Activated CD4-positive, alpha-beta memory T cell treated with anti-CD3 and anti-CD28 coated beads, Interleukin-2, amount 10 ng/mL, durations not matched to agents 7 days and 5 days (primary cell): ENCODE results near the gene AIFM3. TPM values are rescaled to one million over a fixed set of nuclear protein-coding genes. Genes with fewer than 3 reads are reported as not detected.

Source experiments
- CTCF ChIA-PET: fragments of 350-600 bp; sonication (Branson Sonifier 250); formaldehyde crosslinking; loops from one replicate; lab custom pipeline; 2021; ENCODE audit warnings: antibody characterized with exemption, inconsistent platforms; lab: Charles Lee
- POLR2A ChIA-PET: fragments of 350-600 bp; sonication (Branson Sonifier 250); formaldehyde crosslinking; loops from one replicate; lab custom pipeline; 2021; ENCODE audit warnings: antibody characterized with exemption; lab: Charles Lee
- DNase-seq: peaks from one replicate; pipeline ENCODE4 v3.0.0-alpha.2; 2020
- H3K27ac Mint-ChIP-seq: one replicate; pipeline ENCODE4 v1.8.0; 2021; ENCODE audit warnings: mild to moderate bottlenecking, mixed read lengths
- H3K27me3 Mint-ChIP-seq: one replicate; pipeline ENCODE4 v1.8.0; 2021; ENCODE audit warnings: mixed read lengths
- H3K36me3 Mint-ChIP-seq: one replicate; pipeline ENCODE4 v1.8.0; 2021; ENCODE audit warnings: low read depth, mixed read lengths
- H3K4me1 Mint-ChIP-seq: one replicate; pipeline ENCODE4 v1.8.0; 2021; ENCODE audit warnings: mixed read lengths
- H3K4me3 Mint-ChIP-seq: one replicate; pipeline ENCODE4 v1.8.0; 2021; ENCODE audit warnings: mild to moderate bottlenecking, mixed read lengths
- H3K9me3 Mint-ChIP-seq: one replicate; pipeline ENCODE4 v1.8.0; 2021; ENCODE audit warnings: mixed read lengths
- total RNA-seq, 2 experiments: library from RNA; stranded (reverse); gene quantifications; one replicate each; pipeline ENCODE4 v1.2.3, GENCODE V29; 2021

Gene AIFM3
- total RNA-seq, 2 experiments from 2014 or later, result 0.23 to 0.58 TPM

- CTCF ChIA-PET, result no interaction called here
Observed at GRCh38 chr22:21015466-21016006, 48.5 kb downstream of the AIFM3 start.

GRCh38 chr22:21016644-21017420 is 49.8 kb downstream of the AIFM3 start:
- POLR2A ChIA-PET, result no interaction called here
- H3K4me3 Mint-ChIP-seq, result no peak overlapping the region
- no peak overlapping the region for H3K27ac Mint-ChIP-seq
- peaks cover 15% of the 10 kb centered on the region for H3K4me1 Mint-ChIP-seq
- CTCF ChIA-PET, result interaction anchor here (0.7 kb wide), 1 partner anchor 54 kb away, joined by 3 read pairs; no protein-coding TSS in a partner anchor
- H3K36me3 Mint-ChIP-seq, result no peaks in the 10 kb centered on the region
- H3K9me3 Mint-ChIP-seq, result no peaks in the 10 kb centered on the region
- peaks cover 5% of the 10 kb centered on the region for H3K27me3 Mint-ChIP-seq
- no peak for DNase-seq

More at GRCh38 chr22:21015466-21016006, 48.5 kb downstream of the AIFM3 start:
- H3K4me3 Mint-ChIP-seq, result no peak overlapping the region
- H3K27ac Mint-ChIP-seq, result no peak overlapping the region
- no peaks in the 10 kb centered on the region for H3K36me3 Mint-ChIP-seq
- POLR2A ChIA-PET, result interaction anchor here (1.2 to 2.1 kb wide), 2 partner anchors 14 to 33 kb away, joined by 5 to 8 read pairs; partner anchors contain the start of genes LZTR1 and THAP7
- peaks cover 5% of the 10 kb centered on the region for H3K27me3 Mint-ChIP-seq
- DNase-seq, result no peak
- no peaks in the 10 kb centered on the region for H3K9me3 Mint-ChIP-seq
- H3K4me1 Mint-ChIP-seq, result peaks cover 15% of the 10 kb centered on the region

- Mint-ChIP-seq H3K4me3 (no peak overlapping the region), H3K4me1 (peaks cover 15% of the 10 kb centered on the region)
Observed at GRCh38 chr22:21018314-21018713, 51.3 kb downstream of the AIFM3 start.

GRCh38 chr22:21020802-21021429 is 53.9 kb downstream of the AIFM3 start:
- Mint-ChIP-seq H3K36me3 (no peaks in the 10 kb centered on the region), H3K4me1 (peaks cover 12% of the 10 kb centered on the region), H3K9me3 (no peaks in the 10 kb centered on the region), H3K27me3 (peaks cover 5% of the 10 kb centered on the region), H3K4me3 (no peak overlapping the region), H3K27ac (no peak overlapping the region)
- ChIA-PET CTCF (interaction anchor here (0.6 to 1.3 kb wide), 6 partner anchors 14 to 268 kb away, joined by 3 to 5 read pairs (median 4); no protein-coding TSS in a partner anchor), POLR2A (interaction anchor here (0.9 to 1.2 kb wide), 2 partner anchors 11 to 18 kb away, joined by 3 to 6 read pairs; partner anchors contain the start of gene THAP7)
- no peak for DNase-seq

More at GRCh38 chr22:21018314-21018713, 51.3 kb downstream of the AIFM3 start:
- Mint-ChIP-seq H3K36me3 (no peaks in the 10 kb centered on the region), H3K27ac (no peak overlapping the region), H3K9me3 (no peaks in the 10 kb centered on the region), H3K27me3 (peaks cover 5% of the 10 kb centered on the region)
- DNase-seq, result no peak
- ChIA-PET POLR2A (interaction anchor here (1.9 kb wide), 1 partner anchor 16 kb away, joined by 5 read pairs; the partner anchor contains the start of gene THAP7), CTCF (no interaction called here)

GRCh38 chr22:21022507-21022906 is 55.5 kb downstream of the AIFM3 start:
- H3K27me3 Mint-ChIP-seq, result no peaks in the 10 kb centered on the region
- H3K4me3 Mint-ChIP-seq, result no peak overlapping the region
- POLR2A ChIA-PET, result no interaction called here
- H3K4me1 Mint-ChIP-seq, result peaks cover 11% of the 10 kb centered on the region
- no peaks in the 10 kb centered on the region for H3K9me3 Mint-ChIP-seq
- H3K36me3 Mint-ChIP-seq, result no peaks in the 10 kb centered on the region
- CTCF ChIA-PET, result no interaction called here
- H3K27ac Mint-ChIP-seq, result no peak overlapping the region
- DNase-seq, result no peak

GRCh38 chr22:21022955-21023614 is 56.0 kb downstream of the AIFM3 start:
- H3K9me3 Mint-ChIP-seq, result no peaks in the 10 kb centered on the region
- H3K27me3 Mint-ChIP-seq, result no peaks in the 10 kb centered on the region
- no peak overlapping the region for H3K27ac Mint-ChIP-seq
- peaks cover 11% of the 10 kb centered on the region for H3K4me1 Mint-ChIP-seq
- no peak overlapping the region for H3K4me3 Mint-ChIP-seq
- ChIA-PET CTCF (no interaction called here), POLR2A (no interaction called here)
- no peak for DNase-seq
- H3K36me3 Mint-ChIP-seq, result no peaks in the 10 kb centered on the region

GRCh38 chr22:21025266-21025665 is 58.2 kb downstream of the AIFM3 start:
- no peaks in the 10 kb centered on the region for H3K9me3 Mint-ChIP-seq
- H3K36me3 Mint-ChIP-seq, result no peaks in the 10 kb centered on the region
- H3K4me3 Mint-ChIP-seq, result no peak overlapping the region
- DNase-seq, result peak; percentile 51
- H3K27me3 Mint-ChIP-seq, result peaks cover 6% of the 10 kb centered on the region
- peaks cover 11% of the 10 kb centered on the region for H3K4me1 Mint-ChIP-seq
- CTCF ChIA-PET, result no interaction called here
- no peak overlapping the region for H3K27ac Mint-ChIP-seq
- POLR2A ChIA-PET, result no interaction called here

- Mint-ChIP-seq H3K4me3 (no peak overlapping the region), H3K27me3 (peaks cover 12% of the 10 kb centered on the region), H3K36me3 (no peaks in the 10 kb centered on the region), H3K9me3 (no peaks in the 10 kb centered on the region), H3K4me1 (peaks cover 11% of the 10 kb centered on the region), H3K27ac (no peak overlapping the region)
- no peak for DNase-seq
- POLR2A ChIA-PET, result no interaction called here
- CTCF ChIA-PET, result no interaction called here
Observed at GRCh38 chr22:21025763-21026755, 59.0 kb downstream of the AIFM3 start.

- peaks cover 18% of the 10 kb centered on the region for H3K27me3 Mint-ChIP-seq
- no peaks in the 10 kb centered on the region for H3K36me3 Mint-ChIP-seq
- no peak overlapping the region for H3K27ac Mint-ChIP-seq
- no peaks in the 10 kb centered on the region for H3K9me3 Mint-ChIP-seq
- DNase-seq, result no peak
- ChIA-PET POLR2A (no interaction called here), CTCF (no interaction called here)
- H3K4me3 Mint-ChIP-seq, result no peak overlapping the region
- peaks cover 11% of the 10 kb centered on the region for H3K4me1 Mint-ChIP-seq
Observed at GRCh38 chr22:21026783-21027692, 60.0 kb downstream of the AIFM3 start.

GRCh38 chr22:21028277-21029251 is 61.5 kb downstream of the AIFM3 start:
- DNase-seq, result no peak
- POLR2A ChIA-PET, result no interaction called here
- Mint-ChIP-seq H3K36me3 (no peaks in the 10 kb centered on the region), H3K27me3 (peaks cover 24% of the 10 kb centered on the region), H3K4me1 (peaks cover 11% of the 10 kb centered on the region), H3K27ac (no peak overlapping the region), H3K9me3 (no peaks in the 10 kb centered on the region), H3K4me3 (no peak overlapping the region)
- CTCF ChIA-PET, result no interaction called here
